ENCODE measurements around the gene STRN. TPM values are rescaled to one million over a fixed set of nuclear protein-coding genes. Genes with fewer than 3 reads are reported as not detected.

The STRN gene
- total RNA-seq, 1 donor: 16.4 TPM

DNA sequence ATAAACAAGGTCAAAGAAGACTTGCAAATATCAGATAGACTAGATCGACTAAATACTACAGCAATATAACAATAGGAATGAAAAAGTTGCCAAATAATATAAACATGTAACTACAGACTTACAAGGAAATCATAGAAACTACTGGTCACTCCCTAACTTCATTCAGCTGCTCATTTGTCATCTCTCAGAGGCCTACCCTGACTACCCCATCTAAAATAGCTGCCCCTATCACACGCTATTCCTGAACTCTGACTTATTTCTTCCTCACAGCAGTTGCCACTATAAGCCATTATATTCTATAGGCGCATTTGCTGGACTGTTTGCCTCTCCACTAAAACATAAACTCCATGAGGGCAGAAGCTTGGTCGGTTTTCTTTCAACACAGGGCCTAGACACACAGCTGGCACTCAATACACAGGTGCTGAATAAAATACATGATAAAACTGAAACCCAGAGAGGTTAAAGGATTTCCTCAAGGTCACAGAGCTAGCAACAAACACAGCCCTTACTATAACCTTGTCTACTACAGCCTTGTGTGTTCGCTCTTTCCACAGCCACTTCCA is 1.8 kb downstream of the STRN start:
- TF ChIP-seq, protein P1, sequence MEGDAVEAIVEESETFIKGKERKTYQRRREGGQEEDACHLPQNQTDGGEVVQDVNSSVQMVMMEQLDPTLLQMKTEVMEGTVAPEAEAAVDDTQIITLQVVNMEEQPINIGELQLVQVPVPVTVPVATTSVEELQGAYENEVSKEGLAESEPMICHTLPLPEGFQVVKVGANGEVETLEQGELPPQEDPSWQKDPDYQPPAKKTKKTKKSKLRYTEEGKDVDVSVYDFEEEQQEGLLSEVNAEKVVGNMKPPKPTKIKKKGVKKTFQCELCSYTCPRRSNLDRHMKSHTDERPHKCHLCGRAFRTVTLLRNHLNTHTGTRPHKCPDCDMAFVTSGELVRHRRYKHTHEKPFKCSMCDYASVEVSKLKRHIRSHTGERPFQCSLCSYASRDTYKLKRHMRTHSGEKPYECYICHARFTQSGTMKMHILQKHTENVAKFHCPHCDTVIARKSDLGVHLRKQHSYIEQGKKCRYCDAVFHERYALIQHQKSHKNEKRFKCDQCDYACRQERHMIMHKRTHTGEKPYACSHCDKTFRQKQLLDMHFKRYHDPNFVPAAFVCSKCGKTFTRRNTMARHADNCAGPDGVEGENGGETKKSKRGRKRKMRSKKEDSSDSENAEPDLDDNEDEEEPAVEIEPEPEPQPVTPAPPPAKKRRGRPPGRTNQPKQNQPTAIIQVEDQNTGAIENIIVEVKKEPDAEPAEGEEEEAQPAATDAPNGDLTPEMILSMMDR (IDR thresholded peaks at IDR 0.05; ENCODE audit: insufficient read depth, low read depth, low read length): no peak
- no peak for DNase-seq (ENCODE audit: low read depth)
- H3K4me3 ChIP-seq (ENCODE audit: low read depth, low read length): peak overlapping the region; percentile 85

DNA sequence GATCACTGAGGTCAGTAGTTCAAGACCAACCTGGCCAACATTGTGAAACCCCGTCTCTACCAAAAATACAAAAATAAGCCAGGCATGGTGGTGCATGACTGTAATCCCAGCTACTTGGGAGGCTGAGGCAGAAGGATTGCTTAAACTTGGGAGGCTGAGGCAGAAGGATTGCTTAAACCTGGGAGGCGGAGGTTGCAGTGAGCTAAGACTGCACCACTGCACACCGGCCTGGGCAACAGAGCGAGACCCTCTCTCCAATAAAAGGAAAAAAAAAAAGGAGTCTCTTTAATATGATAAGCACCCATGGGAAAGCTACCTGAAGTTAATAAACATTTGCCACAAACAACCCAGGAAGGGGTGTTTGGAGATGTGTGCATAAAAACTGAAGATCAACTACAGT is 2.6 kb downstream of the STRN start:
- DNase-seq (ENCODE audit: low read depth): no peak
- TF ChIP-seq, protein P1 (IDR thresholded peaks at IDR 0.05; ENCODE audit: insufficient read depth, low read depth, low read length): no peak
- no peak overlapping the region for H3K4me3 ChIP-seq (ENCODE audit: low read depth, low read length)

DNA sequence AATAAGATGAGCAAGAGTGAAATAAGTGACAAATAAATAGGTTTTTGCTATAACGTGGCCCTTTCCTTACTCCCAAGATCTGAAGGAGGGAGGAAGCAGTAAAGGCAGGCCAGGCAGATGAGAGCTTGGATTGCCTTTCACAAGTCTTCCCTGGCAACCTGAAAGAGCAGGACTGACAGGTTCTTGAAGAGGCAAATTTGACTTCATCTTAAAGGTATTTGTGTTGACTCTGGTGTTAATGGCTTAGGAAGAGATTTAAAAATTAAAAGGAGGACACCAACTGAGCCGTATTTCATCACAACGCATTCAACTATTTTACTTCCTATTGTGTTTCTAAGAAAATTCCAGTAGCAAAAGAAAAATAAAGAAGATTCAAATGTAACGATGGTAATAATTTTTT is 3.2 kb downstream of the STRN start:
- no peak for DNase-seq (ENCODE audit: low read depth)

DNA sequence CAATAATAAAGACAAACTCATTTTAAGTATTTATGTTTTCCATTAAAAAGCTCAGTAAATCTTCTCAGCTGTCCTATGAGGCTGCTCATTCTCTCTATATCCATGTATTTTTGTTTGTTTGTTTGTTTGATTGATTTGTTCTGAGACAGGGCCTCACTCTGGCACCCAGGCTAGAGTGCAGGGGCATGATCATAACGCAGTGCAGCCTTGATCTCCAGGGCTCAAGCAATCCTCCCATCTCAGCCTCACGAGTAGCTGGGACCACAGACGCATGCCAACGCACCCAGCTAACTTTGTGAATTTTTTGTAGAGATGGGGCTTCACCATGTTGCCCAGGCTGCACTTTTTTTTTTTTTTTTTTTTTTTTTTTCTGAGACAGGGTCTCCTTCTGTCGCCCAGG is 5.6 kb downstream of the STRN start:
- no peak overlapping the region for H3K4me3 ChIP-seq (ENCODE audit: low read depth, low read length)
- TF ChIP-seq, protein P1 (IDR thresholded peaks at IDR 0.05; ENCODE audit: insufficient read depth, low read depth, low read length): no peak
- DNase-seq (ENCODE audit: low read depth): no peak

More for the DNA sequence above, 3.2 kb downstream of the STRN start:
- no peak overlapping the region for H3K4me3 ChIP-seq (ENCODE audit: low read depth, low read length)
- TF ChIP-seq, protein P1 (IDR thresholded peaks at IDR 0.05; ENCODE audit: insufficient read depth, low read depth, low read length): no peak

DNA sequence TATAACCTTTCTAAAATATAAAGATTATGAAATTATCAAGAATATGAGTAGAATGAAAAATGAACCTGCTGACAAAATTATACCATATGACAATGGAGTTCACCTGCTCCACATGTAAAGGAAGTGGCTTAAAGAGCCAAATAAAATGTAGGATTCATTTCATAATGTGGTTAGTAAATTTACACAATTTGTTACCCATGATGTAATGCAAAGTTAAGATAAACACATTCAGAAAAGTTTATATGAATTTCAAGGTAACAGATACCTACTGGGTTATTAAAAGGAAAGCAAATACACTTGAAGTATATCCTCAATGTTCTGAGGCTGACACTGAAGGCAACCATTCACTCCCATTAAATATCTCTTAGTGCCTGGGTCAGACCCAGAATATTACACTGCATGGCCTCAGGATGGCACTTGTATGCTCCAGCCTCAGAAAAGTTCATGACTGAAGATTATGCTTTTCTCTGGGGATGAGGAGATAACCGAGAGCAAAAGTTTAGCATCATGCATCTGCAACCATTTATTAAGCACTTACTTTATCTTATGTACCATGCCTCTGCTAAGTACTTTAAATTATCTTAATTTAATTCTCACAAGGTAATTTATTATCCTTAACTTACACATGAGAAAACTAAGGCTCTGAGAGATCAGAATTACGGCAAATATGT is 6.2 kb downstream of the STRN start:
- DNase-seq (ENCODE audit: low read depth): no peak
- no peak overlapping the region for H3K4me3 ChIP-seq (ENCODE audit: low read depth, low read length)
- TF ChIP-seq, protein P1 (IDR thresholded peaks at IDR 0.05; ENCODE audit: insufficient read depth, low read depth, low read length): no peak

DNA sequence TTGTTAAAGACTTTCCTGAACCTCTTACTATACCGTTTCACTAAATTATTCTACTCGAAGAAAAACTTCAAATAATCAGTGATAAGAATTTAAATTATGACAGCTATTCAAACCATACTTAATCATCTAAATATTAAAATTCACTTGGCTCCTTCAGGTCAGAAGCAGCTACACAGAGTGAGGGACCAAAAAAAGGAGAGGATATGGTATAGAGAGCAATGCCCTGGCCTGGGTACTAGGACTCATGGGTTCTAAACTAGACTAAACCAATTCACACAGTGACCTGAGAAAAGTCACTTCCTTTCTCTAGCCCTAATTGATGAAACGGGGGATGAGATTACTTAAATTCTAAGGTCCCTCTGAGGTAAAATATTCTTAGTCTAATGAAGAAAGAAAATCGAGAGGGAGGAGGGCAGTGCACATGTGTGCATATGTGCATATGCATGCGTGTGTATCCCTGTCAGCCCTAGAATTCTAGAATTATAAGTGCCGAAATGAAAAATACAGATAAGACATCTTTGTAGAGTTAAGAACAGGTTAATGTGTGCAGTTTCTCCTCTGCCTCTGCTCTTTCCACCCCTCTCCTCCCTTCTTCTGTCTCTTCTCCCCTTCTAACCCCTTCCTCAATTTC is 11.2 kb downstream of the STRN start:
- no peak for DNase-seq (ENCODE audit: low read depth)
- TF ChIP-seq, protein P1 (IDR thresholded peaks at IDR 0.05; ENCODE audit: insufficient read depth, low read depth, low read length): no peak

More for the DNA sequence above, 11.2 kb downstream of the STRN start:
- H3K4me3 ChIP-seq (ENCODE audit: low read depth, low read length): no peak overlapping the region

Measured in fibroblast of villous mesenchyme (primary cell).